Colonic mucosa (tissue), 4 donors: ENCODE data around the gene SERPINC1. TPM values are rescaled to one million over a fixed set of nuclear protein-coding genes. Genes with fewer than 3 reads are reported as not detected.
"Not testable (repeated sequence)": the region's sequence is repeated elsewhere in the genome, so short reads cannot be mapped to it uniquely, and the experiment has no call there.

Experiments
- DNase-seq: peaks from one replicate; pipeline ENCODE4 v3.0.0-alpha.2; 2020
- H3K27ac ChIP-seq: fragments of 200-600 bp; one replicate; pipeline ENCODE4 v1.8.0; 2021
- H3K27me3 ChIP-seq: fragments of 200-600 bp; one replicate; pipeline ENCODE4 v1.8.0; 2021
- H3K36me3 ChIP-seq: fragments of 200-600 bp; one replicate; pipeline ENCODE4 v1.8.0; 2021
- H3K4me1 ChIP-seq: fragments of 200-600 bp; one replicate; pipeline ENCODE4 v1.8.0; 2021; ENCODE audit warnings: mild to moderate bottlenecking
- H3K4me3 ChIP-seq: fragments of 200-600 bp; one replicate; pipeline ENCODE4 v1.8.0; 2021
- H3K9ac ChIP-seq, 2 donors: one replicate each; pipeline ENCODE4 v1.7.0; 2013; ENCODE audit warnings: control low read depth in 2 of 2, low read depth in 2 of 2, low read length in 2 of 2
- H3K9me3 ChIP-seq: fragments of 200-600 bp; one replicate; pipeline ENCODE4 v1.8.0; 2021
- CTCF ChIP-seq: fragments of 200-600 bp; IDR thresholded peaks from one replicate; pipeline ENCODE4 v1.8.0; 2022; ENCODE audit warnings: antibody characterized with exemption, mild to moderate bottlenecking
- intact Hi-C: fragments of 100-400 bp; cut with DNase I; formaldehyde crosslinking; loops from one replicate; pipeline ENCODE4 v1.14.1; 2022
- total RNA-seq, 2 donors: library from RNA; stranded (reverse); fragmentation: NEBNext Ultra II Directional in 1 of 2; extraction: Animal tissue kit (Norgen Biotek cat#: 25700) in 1 of 2; gene quantifications; one replicate each; pipeline ENCODE4 v1.2.1, GENCODE V29; 2021
- donor health status: healthy.
- donor health status: DM: no; HTN: no; CAD: no.
- donor health status: DM: no; HTN: no; CAD: no.

SERPINC1 gene
- total RNA-seq, 2 donors from 2014 or later, result 0.29 to 1.8 TPM

DNA sequence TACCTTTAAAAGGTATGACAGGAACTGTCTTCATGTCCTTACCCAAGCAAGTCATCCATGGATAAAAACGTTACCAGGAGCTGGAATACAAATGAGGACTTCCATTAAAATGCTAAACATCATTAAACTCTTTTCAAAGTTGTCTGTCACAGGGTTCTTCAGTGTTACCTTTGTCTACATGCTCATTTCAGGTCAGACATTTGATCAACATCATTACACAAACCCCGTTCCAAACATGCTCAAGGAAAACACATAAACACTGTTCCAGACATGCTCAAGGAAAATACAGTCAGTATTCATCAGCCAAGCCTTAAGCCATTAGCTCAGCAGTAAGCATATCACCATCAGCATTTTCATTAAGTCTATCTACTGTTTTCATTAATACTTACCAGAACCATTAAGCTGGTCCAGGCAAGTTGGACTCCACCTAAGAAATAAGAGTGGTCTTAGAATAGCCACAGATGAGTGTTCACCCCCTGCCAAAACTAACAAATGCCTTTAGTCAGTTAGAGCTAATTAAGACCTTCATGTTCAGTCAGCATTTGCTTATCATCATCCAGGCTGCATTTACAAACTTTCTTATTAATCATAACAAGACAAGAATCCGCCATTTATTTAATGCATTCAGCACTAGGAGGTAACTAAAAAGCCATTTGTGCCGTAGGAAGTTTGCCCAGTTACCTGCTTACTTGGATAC, 51.5 kb downstream of the SERPINC1 start:
- intact Hi-C loops, result loop anchor here (5.0 kb wide), 1 partner anchor 157 kb away; the partner anchor contains the start of gene RC3H1
- Histone ChIP-seq H3K27me3 (no peaks in the 10 kb centered on the region), H3K9ac (peak overlapping the region in 1 of 2 donors; percentile 86), H3K36me3 (peaks cover 6% of the 10 kb centered on the region), H3K27ac (no peak overlapping the region), H3K4me1 (peaks cover 5% of the 10 kb centered on the region), H3K9me3 (no peaks in the 10 kb centered on the region), H3K4me3 (peak overlapping the region; percentile 79)
- no peak for DNase-seq
- no peak for TF ChIP-seq CTCF

DNA sequence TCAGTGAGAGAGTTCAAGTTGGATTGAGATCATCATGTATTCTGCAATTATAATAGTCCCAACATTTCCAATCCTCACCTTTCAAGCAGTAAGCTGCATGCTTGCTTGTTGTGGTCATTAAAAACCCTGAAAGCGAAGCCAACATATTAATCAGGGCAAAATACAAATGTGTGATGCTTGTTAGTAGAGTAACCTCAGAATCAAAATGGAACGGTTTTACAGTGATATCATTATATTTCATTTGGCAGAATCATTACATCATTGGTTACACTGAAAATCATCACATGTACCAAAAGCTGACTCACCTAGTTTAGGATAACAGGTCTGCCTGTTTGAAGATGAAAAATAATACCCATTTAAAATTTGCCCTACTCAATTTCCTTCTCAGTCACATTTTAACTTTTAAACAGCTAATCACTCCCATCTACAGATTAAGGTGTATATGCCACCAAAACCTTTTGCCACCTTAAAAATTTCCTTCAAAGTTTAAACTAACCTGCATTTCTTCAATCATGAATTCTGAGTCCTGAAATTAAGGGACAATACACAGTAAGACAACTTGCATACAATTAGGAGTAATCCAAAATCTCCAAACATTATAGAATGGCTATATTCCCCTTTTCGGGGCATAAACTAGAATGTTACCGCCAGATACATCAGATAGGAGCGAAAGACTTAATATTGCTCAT, 52.8 kb downstream of the SERPINC1 start:
- Histone ChIP-seq H3K36me3 (peaks cover 6% of the 10 kb centered on the region), H3K9ac (no peak overlapping the region), H3K9me3 (no peaks in the 10 kb centered on the region), H3K27ac (no peak overlapping the region), H3K4me1 (peaks cover 5% of the 10 kb centered on the region), H3K27me3 (no peaks in the 10 kb centered on the region), H3K4me3 (no peak overlapping the region)
- intact Hi-C loops, result no loop called here
- no peak for DNase-seq
- no peak for TF ChIP-seq CTCF

DNA sequence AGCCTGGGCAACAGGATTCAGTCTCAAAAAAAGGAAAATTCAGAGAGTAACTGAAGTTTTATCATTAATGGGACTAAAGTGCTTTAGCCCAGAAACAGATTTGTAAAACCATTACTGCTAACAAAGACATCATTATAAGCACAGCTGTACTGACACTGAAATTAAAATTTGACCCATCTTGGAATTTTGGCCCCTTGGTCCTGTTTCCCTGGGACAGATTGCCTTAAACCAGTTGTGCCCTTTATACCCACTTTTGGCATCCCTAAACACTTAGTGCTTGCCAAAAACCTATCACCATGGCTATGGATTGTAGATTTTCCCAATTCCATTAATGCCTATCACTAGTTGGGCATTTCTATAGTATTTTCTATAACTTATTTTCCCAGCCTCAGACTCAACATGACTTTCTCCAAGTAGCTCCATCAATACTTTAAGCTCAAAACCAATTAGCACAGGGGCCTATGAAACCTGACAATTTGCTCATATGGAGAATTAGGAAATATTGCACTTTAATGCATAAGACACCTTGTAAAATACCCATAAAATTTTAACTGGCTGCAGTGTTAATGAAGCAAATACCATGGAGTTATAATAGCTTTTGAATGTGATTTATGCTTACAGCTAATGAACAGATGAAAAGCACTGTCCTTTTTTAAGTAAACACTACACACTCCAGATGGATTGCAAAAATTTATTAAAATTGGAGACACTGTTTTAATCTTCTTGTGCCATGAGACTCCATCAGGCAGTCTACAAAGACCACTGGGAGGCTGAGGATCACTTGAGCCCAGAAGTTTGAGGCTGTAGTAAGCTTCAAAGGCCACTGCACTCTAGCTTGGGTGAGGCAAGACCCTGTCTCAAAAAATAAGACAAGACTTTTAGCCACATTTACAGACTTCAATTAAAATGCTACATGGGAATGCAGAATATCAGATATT, 53.6 kb downstream of the SERPINC1 start:
- intact Hi-C loops, result no loop called here
- H3K4me1 ChIP-seq, result peaks cover 5% of the 10 kb centered on the region

GRCh38 chr1:173862769-173863223, 54.3 kb downstream of the SERPINC1 start:
- Histone ChIP-seq H3K36me3 (peaks cover 6% of the 10 kb centered on the region), H3K4me1 (peaks cover 5% of the 10 kb centered on the region), H3K4me3 (no peak overlapping the region), H3K27ac (no peak overlapping the region), H3K27me3 (no peaks in the 10 kb centered on the region), H3K9me3 (no peaks in the 10 kb centered on the region), H3K9ac (no peak overlapping the region)
- no peak for TF ChIP-seq CTCF
- intact Hi-C loops, result no loop called here
- no peak for DNase-seq

More for the DNA sequence above, 53.6 kb downstream of the SERPINC1 start:
- no peak for TF ChIP-seq CTCF
- no peak overlapping the region for H3K27ac ChIP-seq
- no peak for DNase-seq
- H3K9ac ChIP-seq, result no peak overlapping the region
- H3K36me3 ChIP-seq, result peaks cover 6% of the 10 kb centered on the region
- no peaks in the 10 kb centered on the region for H3K9me3 ChIP-seq
- H3K27me3 ChIP-seq, result no peaks in the 10 kb centered on the region
- no peak overlapping the region for H3K4me3 ChIP-seq

DNA sequence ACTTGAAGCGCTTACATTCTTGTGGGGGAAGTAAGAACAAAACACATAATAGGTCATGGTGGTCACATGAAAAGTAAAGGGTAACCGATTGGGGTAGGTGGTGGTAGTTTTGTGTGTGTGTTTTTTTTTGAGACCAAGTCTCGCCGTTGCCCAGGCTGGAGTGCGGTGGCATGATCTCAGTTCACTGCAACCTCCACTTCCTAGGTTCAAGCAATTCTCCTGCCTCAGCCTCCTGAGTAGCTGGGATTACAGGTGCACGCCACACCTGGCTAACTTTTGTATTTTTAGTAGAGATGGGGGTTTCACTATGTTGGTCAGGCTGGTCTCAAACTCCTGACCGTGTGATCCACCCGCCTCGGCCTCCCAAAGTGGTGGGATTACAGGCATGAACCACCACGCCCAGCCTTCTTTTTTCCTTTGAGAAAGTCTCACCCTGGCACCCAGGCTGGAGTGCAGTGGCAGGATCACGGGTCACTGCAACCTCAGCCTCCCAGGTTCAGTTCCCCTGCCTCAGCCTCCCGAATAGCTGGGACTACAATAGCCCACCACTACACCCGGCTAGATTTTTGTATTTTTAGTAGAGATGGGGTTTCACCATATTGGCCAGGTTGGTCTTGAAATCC, 54.9 kb downstream of the SERPINC1 start:
- H3K4me1 ChIP-seq, H3K9ac ChIP-seq, intact Hi-C loops, H3K4me3 ChIP-seq, DNase-seq, H3K27me3 ChIP-seq, H3K36me3 ChIP-seq, H3K27ac ChIP-seq, H3K9me3 ChIP-seq: not testable (repeated sequence)
